ENCODE measurements around the gene CPEB4.

DNA sequence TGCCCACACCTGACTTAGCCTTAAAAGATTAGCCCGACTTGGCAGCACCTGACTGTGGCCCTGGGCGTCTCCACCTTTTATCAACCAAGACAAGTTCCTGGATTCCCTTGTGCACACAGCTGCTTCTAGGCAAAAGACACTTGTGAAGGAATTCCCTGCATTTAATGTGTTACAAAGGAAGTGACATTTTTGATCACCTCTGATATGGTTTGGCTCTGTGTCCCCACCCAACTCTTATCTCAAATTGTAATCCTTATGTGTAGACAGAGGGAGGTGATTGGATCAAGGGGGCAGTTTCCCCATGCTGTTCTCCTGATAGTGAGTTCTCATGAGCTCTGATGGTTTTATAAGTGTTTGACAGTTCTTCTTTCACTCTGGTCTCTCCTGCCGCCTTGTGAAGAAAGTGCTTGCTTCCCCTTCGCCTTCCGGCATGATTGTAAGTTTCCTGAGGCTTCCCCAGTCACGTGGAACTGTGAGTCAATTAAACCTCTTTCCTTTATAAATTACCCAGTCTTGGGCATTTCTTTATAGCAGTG lies 2.6 kb upstream of the CPEB4 start:
- TF ChIP-seq, protein P1, sequence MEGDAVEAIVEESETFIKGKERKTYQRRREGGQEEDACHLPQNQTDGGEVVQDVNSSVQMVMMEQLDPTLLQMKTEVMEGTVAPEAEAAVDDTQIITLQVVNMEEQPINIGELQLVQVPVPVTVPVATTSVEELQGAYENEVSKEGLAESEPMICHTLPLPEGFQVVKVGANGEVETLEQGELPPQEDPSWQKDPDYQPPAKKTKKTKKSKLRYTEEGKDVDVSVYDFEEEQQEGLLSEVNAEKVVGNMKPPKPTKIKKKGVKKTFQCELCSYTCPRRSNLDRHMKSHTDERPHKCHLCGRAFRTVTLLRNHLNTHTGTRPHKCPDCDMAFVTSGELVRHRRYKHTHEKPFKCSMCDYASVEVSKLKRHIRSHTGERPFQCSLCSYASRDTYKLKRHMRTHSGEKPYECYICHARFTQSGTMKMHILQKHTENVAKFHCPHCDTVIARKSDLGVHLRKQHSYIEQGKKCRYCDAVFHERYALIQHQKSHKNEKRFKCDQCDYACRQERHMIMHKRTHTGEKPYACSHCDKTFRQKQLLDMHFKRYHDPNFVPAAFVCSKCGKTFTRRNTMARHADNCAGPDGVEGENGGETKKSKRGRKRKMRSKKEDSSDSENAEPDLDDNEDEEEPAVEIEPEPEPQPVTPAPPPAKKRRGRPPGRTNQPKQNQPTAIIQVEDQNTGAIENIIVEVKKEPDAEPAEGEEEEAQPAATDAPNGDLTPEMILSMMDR (IDR thresholded peaks at IDR 0.05), result no peak
- no peak for TF ChIP-seq POLR2A (IDR thresholded peaks at IDR 0.05)

Data from adrenal gland (tissue), 5 donors.